CD4-positive, alpha-beta T cell treated with Interleukin-6 for 4 hours (primary cell): ENCODE data around the gene TXNDC5.
"Not testable (repeated sequence)": the region's sequence is repeated elsewhere in the genome, so short reads cannot be mapped to it uniquely, and the experiment has no call there.

Source experiments
- DNase-seq: peaks from one replicate; pipeline ENCODE4 v3.0.0-alpha.2; 2020; ENCODE audit warnings: mixed read lengths

Gene TXNDC5

DNA sequence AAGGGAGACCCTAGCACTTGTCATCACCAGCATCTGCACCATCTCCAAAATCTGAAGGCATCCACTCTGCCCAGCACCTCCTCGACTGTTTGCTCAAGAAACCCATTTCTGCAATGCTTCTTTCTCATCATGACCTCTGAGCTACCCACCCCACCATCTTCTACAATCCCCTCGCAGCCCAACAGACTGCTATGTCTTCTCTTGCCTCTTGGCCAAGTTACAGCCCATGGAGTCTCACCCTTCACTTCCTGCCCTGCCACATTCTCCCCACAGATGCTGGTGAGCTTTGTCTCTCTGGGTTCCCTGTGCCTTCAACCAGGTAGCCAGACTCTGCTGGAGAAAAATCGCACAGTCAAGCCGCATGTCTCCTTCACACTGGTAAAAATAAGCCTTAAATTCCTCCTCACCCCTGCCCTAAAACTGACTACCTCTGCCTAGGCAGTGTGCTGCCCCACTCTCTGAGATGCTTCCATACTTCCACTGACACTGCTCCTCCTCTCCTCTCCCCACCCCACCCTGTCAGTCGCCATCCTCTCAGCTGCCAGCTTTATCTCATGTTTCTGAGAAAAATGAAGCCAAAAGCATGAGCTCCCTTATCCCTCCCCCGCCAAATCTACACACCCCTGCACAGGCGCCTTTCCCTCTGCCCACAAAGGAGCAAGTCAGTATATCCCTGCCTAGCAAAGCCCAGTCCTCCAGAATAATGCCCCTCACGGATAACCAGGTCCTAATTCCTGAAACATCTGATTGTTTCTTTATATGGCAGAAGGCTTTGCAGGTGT lies 2.3 kb upstream of the TXNDC5 start:
- DNase-seq, result no peak

DNA sequence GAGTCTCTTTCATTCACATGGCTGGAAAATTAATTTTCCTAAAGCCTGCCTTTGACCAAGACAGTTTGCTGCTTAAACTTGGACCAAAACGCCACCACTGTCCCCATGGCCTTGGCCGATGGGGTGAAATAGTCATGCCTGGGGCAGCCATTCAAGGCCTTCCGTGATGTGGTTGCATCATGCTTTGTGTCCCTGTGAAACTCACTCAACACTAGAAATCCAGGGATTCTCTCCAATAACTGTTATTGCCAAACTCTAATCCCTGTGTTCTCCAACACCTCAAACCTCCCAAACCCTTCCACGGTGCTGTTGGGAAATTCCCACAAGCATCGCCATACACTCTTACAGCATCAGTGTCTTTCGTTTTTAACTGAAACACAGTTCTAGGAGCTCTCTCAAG lies 1.4 kb upstream of the TXNDC5 start:
- no peak for DNase-seq

DNA sequence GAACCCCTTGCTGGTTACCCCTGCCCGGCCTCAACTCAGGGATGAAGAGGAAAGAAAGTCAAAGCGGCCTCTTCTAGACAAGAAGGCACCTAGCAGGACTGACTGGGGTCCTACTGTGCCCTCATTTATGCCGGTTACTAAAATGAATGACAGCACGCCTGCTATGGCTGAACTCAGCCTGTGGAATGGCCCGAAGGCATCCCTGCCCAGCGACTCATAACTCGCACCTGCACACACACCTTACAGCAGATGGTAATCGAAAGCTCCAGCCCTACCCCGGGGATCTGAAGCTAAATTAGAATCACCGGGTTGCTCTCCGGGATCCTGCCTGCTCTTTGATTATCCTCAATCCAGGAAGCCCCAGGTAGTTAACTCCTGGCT lies 747 bp upstream of the TXNDC5 start:
- no peak for DNase-seq

DNA sequence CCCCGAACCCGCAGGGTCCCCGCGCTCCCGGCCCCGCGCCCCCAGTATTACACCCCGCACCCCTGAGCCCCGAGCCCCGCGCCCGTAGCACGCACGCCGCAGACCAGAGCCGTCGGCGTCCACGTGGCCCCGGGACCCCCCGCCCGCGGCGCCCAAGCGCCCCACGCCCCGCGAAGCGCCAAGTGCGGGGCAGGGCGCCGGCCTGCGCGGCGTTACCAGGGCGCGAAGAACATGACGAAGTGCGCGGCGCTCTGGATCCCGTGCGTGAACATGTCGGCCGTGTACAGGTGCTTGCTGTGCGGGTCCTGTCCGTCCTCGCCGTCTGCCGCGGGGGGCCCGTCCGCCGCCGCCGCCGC lies 312 bp downstream of the TXNDC5 start:
- DNase-seq, result no peak

DNA sequence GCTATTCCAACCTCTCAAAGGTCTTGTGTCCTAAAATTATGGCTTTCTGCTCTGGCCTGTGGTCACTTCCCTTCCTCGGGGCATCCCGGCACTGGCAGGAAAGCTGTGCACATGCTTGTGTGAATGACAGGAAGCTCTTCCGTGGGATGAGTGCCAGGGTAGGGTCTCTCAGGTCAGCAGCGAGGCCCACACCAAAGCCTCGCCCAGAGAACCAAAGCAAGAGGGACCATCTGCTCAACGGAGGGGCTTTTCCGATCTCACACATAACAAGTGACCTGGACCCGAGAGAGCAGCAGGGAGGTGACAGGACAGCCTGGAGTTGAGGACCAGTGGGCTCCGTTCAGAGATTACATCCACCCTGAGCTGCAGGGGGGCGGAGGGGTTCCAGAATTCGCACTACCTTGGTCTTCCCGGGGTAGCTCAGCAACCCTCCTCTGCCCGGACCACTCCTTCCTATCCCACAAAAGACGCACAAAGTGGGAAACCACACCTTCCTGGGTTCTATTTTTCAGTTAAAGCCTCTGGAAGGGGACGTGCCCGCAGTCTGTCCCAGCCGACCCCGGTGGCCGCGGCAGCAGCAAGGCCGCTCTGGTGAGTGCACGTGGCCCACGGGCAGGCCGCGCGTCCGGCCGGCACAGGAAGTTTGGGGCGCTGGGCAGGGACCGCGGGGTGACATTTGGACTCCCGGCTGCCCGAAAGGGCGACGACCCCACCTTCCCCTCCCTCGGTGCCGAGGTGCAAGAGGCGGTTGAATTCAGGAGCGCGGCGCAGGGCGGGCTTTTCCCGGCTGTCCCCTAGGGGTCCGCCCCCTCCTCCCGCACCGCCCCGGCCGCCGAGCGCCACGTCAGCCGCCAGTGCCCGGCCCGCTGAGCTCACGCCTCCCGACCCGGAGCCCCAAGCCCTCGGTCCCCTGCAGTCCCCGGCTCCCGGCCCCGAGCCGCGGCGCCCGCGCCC lies 988 bp downstream of the TXNDC5 start:
- DNase-seq, result peak; percentile 58

DNA sequence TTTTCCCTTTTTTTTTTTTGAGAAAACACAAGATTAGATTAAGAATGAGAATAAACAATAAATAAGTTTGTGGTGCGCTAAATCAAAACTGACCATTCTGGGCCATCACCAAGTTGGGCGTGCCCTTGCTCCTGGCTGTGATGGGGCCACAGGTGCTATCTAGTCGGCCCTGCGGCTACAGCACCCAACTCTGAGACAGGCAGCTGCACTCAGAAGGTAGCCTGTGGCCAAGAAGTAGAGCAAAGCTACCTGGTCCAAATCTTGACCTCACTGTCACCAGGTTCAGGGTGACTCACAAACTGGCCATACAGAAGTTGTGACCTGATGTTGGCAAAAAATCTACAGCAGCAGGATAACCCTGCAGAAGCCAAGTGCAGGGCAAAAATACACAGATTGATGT lies 3.4 kb downstream of the TXNDC5 start:
- DNase-seq, result no peak

DNA sequence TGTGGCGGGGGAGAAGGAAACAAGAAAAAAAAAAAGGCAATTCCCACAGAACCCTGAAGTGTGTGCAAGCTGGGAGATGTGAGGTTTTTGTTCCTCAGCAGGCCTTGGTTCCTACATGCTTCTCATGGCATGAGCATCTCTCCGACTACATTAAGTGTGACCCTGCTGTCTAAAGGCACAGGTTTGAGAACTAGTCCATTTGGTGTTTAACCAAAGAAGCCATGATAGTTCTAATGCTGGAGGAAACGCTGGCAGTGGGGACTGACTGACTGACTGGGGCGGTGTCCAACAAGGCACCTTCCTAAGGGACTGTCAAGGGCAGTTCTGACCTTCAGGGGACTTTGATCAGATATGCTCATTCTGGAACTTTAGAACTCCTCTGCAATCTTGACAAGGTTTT lies 3.8 kb downstream of the TXNDC5 start:
- no peak for DNase-seq

DNA sequence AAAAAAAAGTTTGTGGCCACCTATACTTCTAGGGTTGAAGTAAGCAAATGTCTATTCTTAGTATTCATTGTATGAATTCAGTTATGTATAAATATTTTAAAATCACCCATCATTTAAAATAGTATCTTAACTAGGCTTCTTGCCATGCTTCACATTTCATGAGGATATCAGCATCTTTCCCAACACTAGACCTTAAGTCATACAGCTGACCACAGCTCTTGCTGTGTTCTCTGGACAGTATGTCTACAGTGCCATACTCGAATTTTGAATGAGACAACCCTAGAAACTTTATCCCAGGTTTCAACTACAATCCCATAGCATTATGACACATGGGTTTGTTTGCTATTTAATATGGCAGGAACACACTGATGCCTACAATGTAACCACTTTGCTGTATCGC lies 5.2 kb downstream of the TXNDC5 start:
- no peak for DNase-seq

DNA sequence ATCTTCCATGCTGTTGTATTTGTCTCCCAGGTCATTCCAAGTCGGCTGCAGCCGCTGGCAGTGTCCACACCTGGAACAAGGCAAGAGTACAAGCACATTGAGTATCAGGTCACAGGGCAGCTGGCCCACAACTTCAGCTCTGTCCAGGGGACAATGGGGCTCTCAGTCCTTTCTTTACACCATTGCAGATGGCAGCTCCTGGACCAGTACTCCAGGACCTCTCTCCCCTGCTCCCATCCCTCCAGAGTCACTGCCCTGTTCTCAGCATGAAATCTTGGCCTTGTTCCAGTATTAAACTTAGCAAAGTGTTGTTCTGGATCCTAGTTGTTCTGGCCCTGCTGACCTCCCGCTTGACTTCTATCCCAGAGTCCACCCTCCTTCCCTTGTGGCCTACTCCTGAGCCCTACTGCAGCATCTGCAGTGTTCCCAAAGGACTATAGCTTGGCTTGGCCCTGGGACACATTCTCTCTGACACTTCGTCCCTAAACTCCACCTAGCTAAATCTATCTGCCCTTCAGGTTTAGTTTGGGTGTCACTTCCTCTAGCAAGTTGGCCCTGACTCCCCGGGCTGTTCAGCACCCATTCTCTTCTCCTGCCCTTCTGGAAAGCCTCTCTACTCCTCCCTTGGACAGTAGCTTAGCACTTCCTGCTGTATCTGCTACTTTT lies 5.8 kb downstream of the TXNDC5 start:
- DNase-seq, result no peak

DNA sequence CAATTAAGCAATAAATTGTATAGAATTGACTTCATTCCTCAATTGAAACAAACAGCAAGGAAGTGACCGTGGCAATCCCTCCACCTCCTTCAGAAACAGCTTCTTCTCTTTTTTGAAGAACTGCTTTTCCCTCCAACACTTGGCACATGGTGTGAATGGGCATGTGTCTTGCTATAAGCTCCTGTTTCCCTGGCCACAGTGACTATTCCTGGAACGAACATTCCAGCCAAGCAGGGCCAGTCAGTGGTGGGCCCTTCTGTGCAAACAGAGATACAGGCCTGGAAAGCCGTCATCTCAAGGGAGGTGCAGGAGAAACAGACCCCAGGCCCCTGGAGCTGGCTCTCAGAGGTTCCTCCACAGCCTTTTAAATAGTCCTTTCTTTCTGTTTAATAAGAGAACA lies 6.9 kb downstream of the TXNDC5 start:
- DNase-seq, result no peak

DNA sequence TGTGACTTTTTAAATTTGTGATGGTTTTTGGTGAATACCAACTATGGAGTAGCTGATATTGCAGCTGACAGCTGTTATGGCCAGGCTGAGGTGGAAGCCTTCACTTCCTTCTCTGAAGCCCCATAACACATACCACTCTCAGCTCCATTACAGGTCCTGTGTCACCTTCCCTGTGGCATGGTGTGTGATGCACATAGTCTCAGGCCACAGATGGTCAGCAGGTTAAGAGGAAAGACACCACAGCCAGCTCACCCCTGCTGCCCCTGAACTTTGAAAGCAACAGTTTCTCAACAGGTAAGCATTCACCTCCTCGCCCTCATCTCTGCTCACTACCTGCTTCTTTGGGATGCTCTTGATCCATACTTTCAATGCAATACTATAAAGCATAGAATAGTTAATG lies 7.7 kb downstream of the TXNDC5 start:
- no peak for DNase-seq

DNA sequence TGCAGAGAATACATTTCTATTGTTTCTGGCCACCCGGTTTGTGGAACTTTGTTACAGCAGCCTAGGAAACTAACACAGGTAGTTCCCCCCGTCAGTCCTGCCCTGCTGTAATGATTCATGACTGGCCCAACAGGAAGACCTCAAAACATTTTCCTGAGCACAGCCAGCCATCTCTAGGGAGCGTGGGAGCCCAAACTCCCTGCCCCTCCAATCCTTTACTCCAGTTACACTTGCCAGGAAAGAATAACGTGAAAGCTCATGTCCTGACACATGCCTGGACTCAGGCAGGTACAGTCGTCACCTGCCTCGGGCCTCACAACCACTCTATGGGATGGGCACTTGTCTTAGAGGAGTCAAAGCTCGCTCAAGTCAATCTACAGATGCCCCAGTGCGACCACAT lies 8.4 kb downstream of the TXNDC5 start:
- DNase-seq, result no peak

DNA sequence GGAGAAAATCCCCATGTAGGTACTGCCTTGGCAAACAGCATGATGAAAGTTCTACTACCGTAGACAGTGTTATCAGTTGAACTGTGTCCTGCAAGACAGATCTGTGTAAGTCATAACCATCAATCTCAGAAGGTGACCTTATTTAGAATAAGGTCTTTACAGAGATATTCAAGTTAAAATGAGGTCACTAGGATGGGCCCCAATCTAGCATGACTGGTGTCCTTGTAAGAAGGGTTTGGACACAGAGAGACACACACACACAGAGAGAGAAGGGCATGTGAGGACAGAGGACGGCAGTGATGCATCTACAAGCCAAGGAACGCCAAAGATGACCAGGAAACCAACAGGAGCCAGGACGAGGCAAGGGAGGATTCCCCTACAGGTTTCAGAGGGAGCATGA lies 8.8 kb downstream of the TXNDC5 start:
- DNase-seq, result no peak

DNA sequence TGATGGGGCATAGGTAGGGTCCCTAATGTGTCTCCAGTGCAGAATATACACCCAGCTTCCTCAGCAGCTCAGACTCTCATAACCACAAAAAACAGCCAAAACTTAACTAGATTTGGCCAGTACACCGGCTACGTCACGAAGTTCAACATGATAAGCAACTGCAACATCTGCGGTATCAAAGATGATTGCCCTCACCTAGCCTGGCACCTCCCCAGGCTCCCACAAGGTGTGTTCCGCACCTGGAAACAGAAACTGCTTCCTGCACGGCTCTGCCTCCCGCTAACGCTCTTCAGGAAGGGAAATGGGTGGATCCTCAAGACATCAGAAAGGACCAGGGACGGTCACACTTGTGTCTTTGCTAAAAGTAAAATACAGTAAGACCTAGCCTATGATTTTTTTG lies 9.5 kb downstream of the TXNDC5 start:
- no peak for DNase-seq

DNA sequence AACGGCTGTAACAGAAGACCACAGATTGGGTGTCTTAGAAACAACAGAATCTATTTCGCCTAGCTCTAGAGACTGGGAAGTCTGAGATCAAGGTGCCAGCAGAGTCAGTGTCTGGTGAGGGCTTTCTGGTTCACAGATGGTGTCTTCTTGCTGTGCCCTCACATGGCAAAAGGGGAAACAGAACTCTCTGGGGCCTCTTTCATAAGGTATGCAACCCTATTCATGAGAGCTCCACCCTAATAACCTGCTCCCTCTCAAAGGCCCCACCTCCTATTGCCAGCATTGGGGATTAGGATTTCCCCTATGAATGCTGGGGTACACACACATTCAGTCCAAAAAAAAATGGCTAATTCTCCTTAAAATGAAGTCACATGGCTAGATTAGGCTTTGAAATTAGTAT lies 10.0 kb downstream of the TXNDC5 start:
- DNase-seq, result no peak

DNA sequence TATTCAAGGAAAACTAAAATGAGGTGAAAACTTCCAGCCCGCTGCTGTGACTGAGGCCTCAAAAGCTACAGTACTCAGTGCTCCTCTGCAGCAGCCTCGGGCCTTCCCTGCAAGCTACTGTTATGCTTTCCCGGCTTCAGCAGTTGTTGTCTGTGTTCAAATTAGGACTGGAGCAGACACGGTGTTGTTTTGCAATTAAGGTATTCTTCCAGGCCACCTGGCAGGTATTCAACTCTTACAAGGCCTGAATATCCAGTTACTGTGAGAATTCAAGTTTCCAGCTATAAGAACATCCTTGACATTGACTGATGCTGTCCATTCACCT lies 10.7 kb downstream of the TXNDC5 start:
- no peak for DNase-seq

DNA sequence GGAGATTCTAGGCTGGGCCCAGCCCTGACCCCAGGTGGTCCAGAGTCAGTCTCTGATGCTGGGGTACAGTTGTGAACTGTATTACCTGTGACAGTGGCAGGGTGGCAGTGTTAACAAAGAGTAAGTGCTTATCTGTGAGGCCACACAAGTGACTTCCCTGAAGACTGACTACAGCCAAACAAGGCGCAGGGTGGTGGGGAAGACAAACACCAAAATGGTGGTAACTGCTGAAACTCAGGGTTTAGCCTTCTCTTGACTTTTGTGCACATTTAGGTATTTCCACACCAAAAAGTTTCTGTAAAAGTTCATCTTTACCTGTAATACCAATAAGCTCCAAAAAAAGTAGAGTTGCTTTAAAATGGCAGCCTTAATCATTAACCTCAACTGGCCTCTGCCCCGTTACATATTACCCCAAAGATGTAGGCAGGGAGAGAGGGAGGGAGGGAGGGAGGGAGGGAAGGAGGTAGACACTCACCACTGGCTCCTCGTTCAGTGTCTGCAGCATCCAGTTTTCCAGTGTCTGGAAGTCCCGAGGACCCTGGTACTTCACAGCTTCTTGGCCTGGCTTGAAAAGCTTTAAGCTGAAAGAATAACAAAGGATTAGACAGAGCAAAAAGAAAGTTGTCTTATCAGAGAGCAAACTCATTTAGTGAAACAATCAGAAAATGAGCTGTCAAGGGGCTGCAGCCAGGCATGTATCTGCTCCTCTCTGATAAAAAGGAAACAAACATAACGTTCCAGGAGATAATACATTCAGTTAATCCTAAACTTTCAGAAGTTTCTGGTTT lies 11.3 kb downstream of the TXNDC5 start:
- no peak for DNase-seq

DNA sequence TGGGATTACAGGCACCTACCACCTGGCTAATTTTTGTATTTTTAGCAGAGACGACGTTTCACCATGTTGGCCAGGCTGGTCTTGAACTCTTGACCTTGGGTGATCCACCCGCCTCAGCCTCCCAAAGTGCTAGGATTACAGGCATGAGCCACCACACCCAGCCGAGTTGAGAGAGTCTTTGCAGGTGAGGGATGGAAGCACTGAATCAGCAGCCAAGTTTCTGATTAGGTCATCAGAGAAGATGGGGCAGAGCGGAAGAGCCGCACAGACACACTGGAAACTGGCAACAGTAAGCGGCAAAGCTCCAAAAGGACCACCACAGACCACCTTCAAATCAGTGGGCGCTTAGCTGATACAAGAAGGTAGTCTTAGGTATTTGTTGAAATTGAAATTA lies 12.4 kb downstream of the TXNDC5 start:
- DNase-seq, result not testable (repeated sequence)

DNA sequence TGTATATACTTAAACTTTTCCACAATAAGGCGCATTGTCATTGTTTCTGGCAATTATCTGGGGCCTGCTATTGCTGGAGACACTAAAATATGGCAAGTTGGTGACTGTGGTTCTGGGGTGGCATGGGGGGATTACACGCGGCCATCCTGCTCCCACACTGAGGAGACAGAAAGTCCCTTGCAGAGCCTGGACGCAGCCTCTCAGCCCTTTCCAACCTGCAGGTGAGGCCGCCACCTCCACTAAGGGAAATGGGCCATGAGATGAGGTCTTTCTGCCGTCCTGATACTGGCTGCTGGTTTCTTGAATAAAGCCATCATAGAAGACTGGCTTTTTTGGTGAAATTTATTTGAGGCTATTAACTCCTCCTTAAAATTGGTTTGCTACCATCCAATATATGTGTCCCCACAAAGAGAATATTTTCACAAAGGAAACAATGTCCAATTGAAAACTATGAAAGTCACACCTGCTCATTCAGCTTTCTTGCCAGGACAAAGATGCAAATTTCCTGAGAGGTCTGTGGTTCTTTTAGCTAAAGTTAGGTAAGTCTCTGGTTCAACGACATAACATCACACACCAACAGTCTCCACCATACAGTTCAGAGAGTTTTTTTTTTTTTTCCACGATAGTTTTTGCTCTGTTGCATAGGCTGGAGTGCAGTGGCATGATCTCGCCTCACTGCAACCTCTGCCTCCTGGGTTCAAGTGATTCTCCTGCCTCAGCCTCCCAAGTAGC lies 13.0 kb downstream of the TXNDC5 start:
- no peak for DNase-seq

DNA sequence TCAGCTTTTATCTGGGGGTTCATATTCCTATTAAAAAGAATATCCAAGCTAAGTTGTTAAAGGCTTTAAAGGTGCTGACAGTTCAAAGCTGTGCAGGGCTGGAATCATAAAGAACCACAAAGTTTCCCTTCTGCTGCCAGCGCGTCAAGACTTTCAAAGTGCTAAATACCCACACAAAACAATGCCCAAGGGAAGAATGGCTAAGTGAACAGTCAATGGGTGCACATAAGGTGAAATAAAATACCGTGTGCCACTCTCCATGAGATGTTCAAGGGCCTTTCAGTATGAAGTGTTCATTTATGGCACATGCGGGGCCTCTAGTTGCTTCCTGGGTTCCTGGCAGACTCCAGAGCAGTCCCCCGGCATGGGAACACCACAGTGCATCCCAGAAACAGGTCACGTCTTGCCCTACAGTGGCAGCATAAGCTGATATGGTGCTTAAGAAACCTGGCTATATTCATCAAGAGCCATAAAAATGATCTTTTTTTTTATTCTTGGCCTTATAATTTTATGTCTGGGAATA lies 14.1 kb downstream of the TXNDC5 start:
- no peak for DNase-seq

DNA sequence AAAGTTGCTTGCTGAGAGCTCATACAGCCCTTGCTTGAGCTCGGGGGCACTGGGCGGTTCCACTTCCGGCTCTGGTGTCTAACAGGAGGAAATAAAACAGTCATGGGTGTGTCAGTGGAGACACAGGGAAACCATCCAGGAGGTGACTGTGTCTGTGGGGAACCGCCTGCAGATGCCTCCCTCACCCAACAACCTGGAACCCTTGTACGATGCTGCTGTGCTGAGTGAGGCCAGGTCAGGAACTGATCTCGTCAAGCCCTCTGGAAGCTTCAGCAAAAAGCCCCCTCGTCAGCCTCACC lies 15.5 kb downstream of the TXNDC5 start:
- no peak for DNase-seq
